HEK293 (cell line): Measurements from ENCODE around the gene POLG2.

ENCODE experiments used
- CTCF ChIP-seq: fragments of 450-650 bp; formaldehyde crosslinking; IDR thresholded peaks from 2 replicates; pipeline ENCODE4 v1.5.1; 2016; ENCODE audit warnings: missing biosample characterization, missing genetic modification characterization
- PRDM10 ChIP-seq: fragments of 450-650 bp; formaldehyde crosslinking; IDR thresholded peaks from 2 replicates; pipeline ENCODE4 v1.5.1; 2016; ENCODE audit warnings: missing biosample characterization, missing genetic modification characterization
- TSHZ1 ChIP-seq: fragments of 450-650 bp; formaldehyde crosslinking; IDR thresholded peaks from 2 replicates; pipeline ENCODE4 v1.5.1; 2016; ENCODE audit warnings: missing biosample characterization, missing genetic modification characterization, borderline replicate concordance
- ZBTB8A ChIP-seq: fragments of 450-650 bp; formaldehyde crosslinking; IDR thresholded peaks from 2 replicates; pipeline ENCODE4 v1.5.1; 2016; ENCODE audit warnings: missing biosample characterization, missing genetic modification characterization
- ZIC2 ChIP-seq: fragments of 450-650 bp; formaldehyde crosslinking; IDR thresholded peaks from 2 replicates; pipeline ENCODE4 v1.5.1; 2016; ENCODE audit warnings: missing biosample characterization, missing genetic modification characterization
- ZNF121 ChIP-seq: fragments of 450-650 bp; formaldehyde crosslinking; IDR thresholded peaks from 2 replicates; pipeline ENCODE4 v1.5.1; 2016; ENCODE audit warnings: missing biosample characterization, missing genetic modification characterization
- ZNF223 ChIP-seq: fragments of 450-650 bp; formaldehyde crosslinking; IDR thresholded peaks from 2 replicates; pipeline ENCODE4 v1.5.1; 2016; ENCODE audit warnings: missing biosample characterization, missing genetic modification characterization
- ZNF274 ChIP-seq, 2 experiments: fragments of 200-500 bp in 1 of 2; fragments of 450-650 bp in 1 of 2; sonication (Bioruptor generic) in 1 of 2; formaldehyde crosslinking in 1 of 2; IDR thresholded peaks; 2 replicates each; pipeline versions ENCODE4 v1.5.1 to v1.6.1; 2014 to 2016; ENCODE audit warnings: borderline replicate concordance in 1 of 2, inconsistent platforms in 1 of 2, low read length in 1 of 2, missing biosample characterization in 1 of 2, missing genetic modification characterization in 1 of 2
- ZNF280D ChIP-seq: fragments of 450-650 bp; formaldehyde crosslinking; IDR thresholded peaks from 2 replicates; pipeline ENCODE4 v1.5.1; 2016; ENCODE audit warnings: missing biosample characterization, missing genetic modification characterization
- ZNF416 ChIP-seq: fragments of 450-650 bp; formaldehyde crosslinking; IDR thresholded peaks from 2 replicates; pipeline ENCODE4 v1.5.1; 2016; ENCODE audit warnings: missing biosample characterization, missing genetic modification characterization
- ZNF501 ChIP-seq: fragments of 450-650 bp; formaldehyde crosslinking; IDR thresholded peaks from 2 replicates; pipeline ENCODE4 v1.5.1; 2016; ENCODE audit warnings: missing biosample characterization, missing genetic modification characterization

- TF ChIP-seq ZNF274 (IDR thresholded peaks at IDR 0.05; ENCODE audit: low read length) (no peak), ZNF274 (tag by site-specific recombination; IDR thresholded peaks at IDR 0.05; ENCODE audit: borderline replicate concordance) (no peak), TSHZ1 (tag by site-specific recombination) (no peak), ZNF501 (tag by site-specific recombination) (no peak), ZIC2 (tag by site-specific recombination) (no peak), CTCF (tag by site-specific recombination) (no peak), ZNF416 (tag by site-specific recombination) (no peak), ZNF121 (no peak), ZNF280D (tag by site-specific recombination) (no peak), PRDM10 (no peak), ZBTB8A (tag by site-specific recombination) (no peak), ZNF223 (tag by site-specific recombination) (no peak)
Observed at GRCh38 chr17:64491994-64492393, 4.9 kb downstream of the POLG2 start.
